MM.1S (cell line): ENCODE data around the gene ATF7IP.

Experiments
- DNase-seq: peaks from one replicate; pipeline ENCODE4 v3.0.0-alpha.2; 2015
- H2AFZ ChIP-seq: fragments of 300-600 bp; sonication (generic); 2 replicates; pipeline ENCODE4 v1.6.0; 2016; ENCODE audit warnings: antibody characterized with exemption, low read length
- H3F3A ChIP-seq: fragments of 300-600 bp; sonication (generic); 2 replicates; pipeline ENCODE4 v1.6.1; 2016; ENCODE audit warnings: mild to moderate bottlenecking, antibody characterized with exemption, low read length, moderate library complexity, mixed read lengths; ENCODE audit not compliant: insufficient read depth
- H3K27ac ChIP-seq: fragments of 300-600 bp; sonication (generic); 2 replicates; pipeline ENCODE4 v1.5.1; 2016; ENCODE audit warnings: mild to moderate bottlenecking, low read length
- H3K27me3 ChIP-seq: fragments of 300-600 bp; sonication (generic); replicated peaks from 2 replicates; pipeline ENCODE4 v1.6.0; 2016; ENCODE audit warnings: low read length; ENCODE audit not compliant: insufficient read depth
- H3K36me3 ChIP-seq: fragments of 300-600 bp; sonication (generic); replicated peaks from 2 replicates; pipeline ENCODE4 v1.6.1; 2016; ENCODE audit warnings: mild to moderate bottlenecking, low read length, mixed read lengths; ENCODE audit not compliant: insufficient read depth
- H3K4me1 ChIP-seq: fragments of 300-600 bp; sonication (generic); 2 replicates; pipeline ENCODE4 v1.6.1; 2016; ENCODE audit warnings: low read length, mixed read lengths
- H3K4me2 ChIP-seq: fragments of 300-600 bp; sonication (generic); 2 replicates; pipeline ENCODE4 v1.6.0; 2016; ENCODE audit warnings: low read depth, low read length
- H3K4me3 ChIP-seq: fragments of 300-600 bp; sonication (generic); 2 replicates; pipeline ENCODE4 v1.5.1; 2016; ENCODE audit warnings: low read length, mixed read lengths
- H3K79me2 ChIP-seq: fragments of 300-600 bp; sonication (generic); 2 replicates; pipeline ENCODE4 v1.6.1; 2016; ENCODE audit warnings: mixed run types, low read length, mixed read lengths
- H3K9ac ChIP-seq: fragments of 300-600 bp; sonication (generic); 2 replicates; pipeline ENCODE4 v1.6.1; 2016; ENCODE audit warnings: low read length, mixed read lengths
- H3K9me2 ChIP-seq: fragments of 300-600 bp; sonication (generic); replicated peaks from 2 replicates; pipeline ENCODE4 v1.6.1; 2016; ENCODE audit warnings: mild to moderate bottlenecking, low read length, mixed read lengths; ENCODE audit not compliant: insufficient read depth
- H3K9me3 ChIP-seq: fragments of 300-600 bp; sonication (generic); replicated peaks from 2 replicates; pipeline ENCODE4 v1.6.1; 2016; ENCODE audit warnings: mild to moderate bottlenecking, low read length, mixed read lengths; ENCODE audit not compliant: insufficient read depth
- H4K20me1 ChIP-seq: fragments of 300-600 bp; sonication (generic); 2 replicates; pipeline ENCODE4 v1.6.1; 2016; ENCODE audit warnings: mild to moderate bottlenecking, low read length, moderate library complexity, mixed read lengths; ENCODE audit not compliant: insufficient read depth
- CTCF ChIP-seq: fragments of 300-600 bp; sonication (generic); IDR thresholded peaks from 2 replicates; pipeline ENCODE4 v1.5.1; 2016; ENCODE audit warnings: antibody characterized with exemption, low read length, mixed read lengths
- EZH2 ChIP-seq: fragments of 300-600 bp; sonication (generic); optimal IDR thresholded peaks from 2 replicates; pipeline ENCODE3; 2017; ENCODE audit warnings: low read depth, mild to moderate bottlenecking, antibody characterized with exemption, low read length, mixed read lengths
- EZH2phosphoT487 ChIP-seq: fragments of 300-600 bp; sonication (generic); IDR thresholded peaks from 2 replicates; pipeline ENCODE4 v1.6.1; 2018; ENCODE audit warnings: antibody characterized with exemption, low read length

Gene ATF7IP

DNA sequence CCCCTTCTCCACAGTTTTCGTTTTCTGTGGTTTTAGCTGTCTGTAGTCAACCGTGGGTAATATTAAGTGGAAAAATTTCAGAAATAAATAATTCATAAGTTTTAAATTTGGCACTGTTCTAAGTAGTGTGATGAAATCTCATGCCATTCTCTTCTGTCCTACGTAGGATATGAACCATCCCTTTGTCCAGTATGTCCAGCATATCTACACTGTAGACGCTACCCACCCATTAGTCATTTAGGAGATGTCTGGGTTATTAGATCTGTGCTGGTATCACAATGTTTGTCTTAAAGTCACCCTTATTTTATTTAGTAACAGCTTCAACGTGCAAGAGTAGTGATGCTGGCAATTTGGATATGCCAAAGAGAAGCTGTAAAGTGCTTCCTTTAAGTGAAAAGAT is 44.7 kb downstream of the ATF7IP start:
- Histone ChIP-seq H3K36me3 (no peaks in the 10 kb centered on the region), H3K9ac (no peak overlapping the region), H3F3A (no peaks in the 10 kb centered on the region), H3K27me3 (no peaks in the 10 kb centered on the region), H3K9me2 (no peaks in the 10 kb centered on the region), H3K4me2 (no peak overlapping the region), H4K20me1 (no peaks in the 10 kb centered on the region), H2AFZ (no peak overlapping the region), H3K4me3 (no peak overlapping the region), H3K9me3 (no peaks in the 10 kb centered on the region), H3K4me1 (peaks cover 10% of the 10 kb centered on the region), H3K79me2 (peaks cover 89% of the 10 kb centered on the region), H3K27ac (no peak overlapping the region)
- no peak for DNase-seq
- TF ChIP-seq EZH2 (no peak), EZH2phosphoT487 (no peak), CTCF (no peak)

GRCh38 chr12:14410841-14411569 is 45.5 kb downstream of the ATF7IP start:
- peaks cover 89% of the 10 kb centered on the region for H3K79me2 ChIP-seq
- H3K9ac ChIP-seq: no peak overlapping the region
- H3K36me3 ChIP-seq: no peaks in the 10 kb centered on the region
- peaks cover 10% of the 10 kb centered on the region for H3K4me1 ChIP-seq
- H3K4me2 ChIP-seq: no peak overlapping the region
- H3K27ac ChIP-seq: no peak overlapping the region
- no peaks in the 10 kb centered on the region for H4K20me1 ChIP-seq
- no peak overlapping the region for H2AFZ ChIP-seq
- H3K27me3 ChIP-seq: no peaks in the 10 kb centered on the region
- no peak for DNase-seq
- H3K9me2 ChIP-seq: no peaks in the 10 kb centered on the region
- no peaks in the 10 kb centered on the region for H3K9me3 ChIP-seq
- no peak for TF ChIP-seq CTCF
- TF ChIP-seq EZH2: no peak
- no peak for TF ChIP-seq EZH2phosphoT487
- no peak overlapping the region for H3K4me3 ChIP-seq
- H3F3A ChIP-seq: no peaks in the 10 kb centered on the region

DNA sequence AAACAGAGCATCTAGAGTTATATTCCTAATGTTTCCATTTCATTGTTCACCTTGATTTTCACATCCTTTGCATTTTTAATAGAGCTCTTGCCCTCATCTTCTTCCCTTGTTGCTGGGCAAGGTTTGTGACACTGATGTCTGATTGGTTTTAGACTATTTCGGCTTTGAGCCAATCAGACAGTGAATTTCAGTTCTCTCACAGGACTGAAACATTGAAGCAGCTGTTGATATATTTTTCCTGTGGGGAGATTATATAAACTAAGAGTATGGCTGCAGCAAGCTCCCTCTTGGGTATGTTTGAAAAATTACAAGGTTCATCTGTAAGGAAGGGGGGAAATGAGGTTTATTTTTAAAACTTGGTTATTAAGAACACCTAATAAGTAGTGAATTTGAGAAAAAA is 51.2 kb downstream of the ATF7IP start:
- DNase-seq: peak; percentile 75

More for the DNA sequence above, 51.2 kb downstream of the ATF7IP start:
- H3K9me3 ChIP-seq: no peaks in the 10 kb centered on the region
- no peaks in the 10 kb centered on the region; the same call in 1 of the 2 replicates for H4K20me1 ChIP-seq
- no peaks in the 10 kb centered on the region for H3K9me2 ChIP-seq
- peaks cover 70% of the 10 kb centered on the region for H3K79me2 ChIP-seq
- 0 out of 2 replicates have a peak, but pooled peaks cover 3% of the 10 kb centered on the region for H3K4me1 ChIP-seq
- TF ChIP-seq EZH2phosphoT487 (no peak), CTCF (peak; percentile 36)
- H3K27ac ChIP-seq: no peak overlapping the region
- H3K4me3 ChIP-seq: no peak overlapping the region
- no peaks in the 10 kb centered on the region for H3K36me3 ChIP-seq
- no peak overlapping the region for H3K9ac ChIP-seq
- H3F3A ChIP-seq: no peaks in the 10 kb centered on the region
- H2AFZ ChIP-seq: no peak overlapping the region
- H3K27me3 ChIP-seq: no peaks in the 10 kb centered on the region
- no peak overlapping the region for H3K4me2 ChIP-seq
